Measurements from ENCODE around the gene SLC35G4. TPM values are rescaled to one million over a fixed set of nuclear protein-coding genes. Genes with fewer than 3 reads are reported as not detected.
"Not testable (repeated sequence)": the region's sequence is repeated elsewhere in the genome, so short reads cannot be mapped to it uniquely, and the experiment has no call there.

SLC35G4 gene
- total RNA-seq, 1 experiment from 2014 or later: not detected

DNA sequence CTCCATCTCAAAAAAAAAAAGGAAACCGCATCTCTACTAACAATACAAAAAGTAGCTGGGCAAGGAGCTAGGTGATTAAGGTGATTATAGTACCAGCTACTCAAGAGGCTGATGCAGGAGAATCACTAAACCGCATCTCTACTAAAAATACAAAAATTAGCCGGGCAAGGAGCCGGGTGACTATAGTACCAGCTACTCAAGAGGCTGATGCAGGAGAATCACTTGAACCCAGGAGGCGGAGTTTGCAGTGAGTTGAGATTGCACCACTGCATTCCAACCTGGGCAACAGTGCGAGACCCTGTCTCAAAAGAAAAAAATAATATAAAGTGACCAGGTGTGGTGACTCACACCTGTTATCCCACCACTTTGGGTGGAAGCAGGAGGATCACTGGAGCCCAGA, 5.6 kb downstream of the SLC35G4 start:
- H3K9me3 Mint-ChIP-seq (ENCODE audit: unreplicated experiment); CTCF ChIA-PET; H3K36me3 ChIP-seq (ENCODE audit: control insufficient read depth, insufficient read depth, low read length); intact Hi-C loops (cut with micrococcal nuclease; ENCODE audit: unreplicated experiment); H3K4me1 Mint-ChIP-seq (ENCODE audit: low read depth, unreplicated experiment); H3K36me3 Mint-ChIP-seq (ENCODE audit: insufficient read depth, unreplicated experiment); H3K9me3 ChIP-seq; H3K27ac Mint-ChIP-seq (ENCODE audit: unreplicated experiment); BruUV-seq (replicated peaks); H3K4me3 Mint-ChIP-seq (ENCODE audit: unreplicated experiment); H3K27me3 Mint-ChIP-seq (ENCODE audit: insufficient read depth, unreplicated experiment); H3K27me3 ChIP-seq (replicated peaks; ENCODE audit: control insufficient read depth, insufficient read depth, low read length); H3K4me1 ChIP-seq; H3K4me3 ChIP-seq (ENCODE audit: low read depth, low read length); POLR2A ChIA-PET; DNase-seq: not testable (repeated sequence)

DNA sequence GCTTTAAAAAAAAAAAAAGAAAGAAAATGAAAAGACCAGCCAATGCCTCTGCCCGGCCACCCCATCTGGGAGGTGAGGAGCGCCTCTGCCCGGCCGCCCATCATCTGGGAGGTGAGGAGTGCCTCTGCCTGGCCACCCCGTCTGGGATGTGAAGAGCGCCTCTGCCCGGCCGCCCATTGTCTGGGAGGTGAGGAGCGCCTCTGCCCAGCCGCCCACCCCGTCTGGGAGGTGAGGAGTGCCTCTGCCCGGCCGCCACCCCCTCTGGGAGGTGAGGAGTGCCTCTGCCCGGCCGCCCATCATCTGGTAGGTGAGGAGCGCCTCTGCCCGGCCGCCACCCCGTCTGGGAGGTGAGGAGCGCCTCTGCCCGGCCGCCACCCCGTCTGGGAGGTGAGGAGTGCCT, 37.9 kb downstream of the SLC35G4 start:
- H3K9me3 ChIP-seq; H3K27me3 Mint-ChIP-seq (ENCODE audit: insufficient read depth, unreplicated experiment); H3K36me3 Mint-ChIP-seq (ENCODE audit: insufficient read depth, unreplicated experiment); H3K4me1 Mint-ChIP-seq (ENCODE audit: low read depth, unreplicated experiment); intact Hi-C loops (cut with micrococcal nuclease; ENCODE audit: unreplicated experiment); H3K4me3 Mint-ChIP-seq (ENCODE audit: unreplicated experiment); H3K4me3 ChIP-seq (ENCODE audit: low read depth, low read length); POLR2A ChIA-PET; DNase-seq; H3K27ac Mint-ChIP-seq (ENCODE audit: unreplicated experiment); H3K4me1 ChIP-seq; BruUV-seq (replicated peaks); CTCF ChIA-PET; H3K27me3 ChIP-seq (replicated peaks; ENCODE audit: control insufficient read depth, insufficient read depth, low read length); H3K36me3 ChIP-seq (ENCODE audit: control insufficient read depth, insufficient read depth, low read length): not testable (repeated sequence)
- peaks cover 18% of the 10 kb centered on the region for H3K9me3 Mint-ChIP-seq (ENCODE audit: unreplicated experiment)

GRCh38 chr18:11647804-11648203, 38.4 kb downstream of the SLC35G4 start:
- BruUV-seq (replicated peaks); H3K4me1 Mint-ChIP-seq (ENCODE audit: low read depth, unreplicated experiment): not testable (repeated sequence)

DNA sequence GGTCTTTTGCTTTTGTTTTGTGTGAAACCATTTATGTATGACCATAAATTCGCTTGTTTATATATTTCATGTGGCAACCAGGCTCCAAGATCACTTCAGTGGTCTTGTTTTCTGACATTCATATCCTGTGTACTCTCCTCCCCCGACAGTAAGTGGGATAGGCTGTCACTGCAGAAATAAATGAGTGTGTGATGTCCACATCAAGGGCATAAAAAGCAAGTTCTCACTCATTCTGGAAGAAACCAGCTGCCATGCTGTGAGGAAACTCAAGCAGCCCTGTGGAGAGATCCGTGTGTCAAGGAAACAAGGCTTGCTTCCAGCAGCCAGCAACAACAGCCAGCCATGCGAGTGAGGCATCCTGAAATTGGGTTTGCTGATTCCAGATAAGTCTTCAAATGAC, 40.4 kb downstream of the SLC35G4 start:
- H3K9me3 Mint-ChIP-seq (ENCODE audit: unreplicated experiment): peaks cover 18% of the 10 kb centered on the region
- no peak for DNase-seq
- no peaks in the 10 kb centered on the region for H3K4me1 Mint-ChIP-seq (ENCODE audit: low read depth, unreplicated experiment)
- no TSS peak for BruUV-seq (replicated peaks)
- H3K9me3 ChIP-seq: no peaks in the 10 kb centered on the region
- TF ChIP-seq CTCF (IDR thresholded peaks at IDR 0.05; ENCODE audit: insufficient read depth in 1 of 2, low read depth in 1 of 2, low read length in 1 of 2, severe bottlenecking in 1 of 2, unreplicated experiment in 1 of 2): no peak
- POLR2A ChIA-PET: no interaction called here
- no peak overlapping the region for H3K4me3 Mint-ChIP-seq (ENCODE audit: unreplicated experiment)
- H3K36me3 Mint-ChIP-seq (ENCODE audit: insufficient read depth, unreplicated experiment): no peaks in the 10 kb centered on the region
- CTCF ChIA-PET: no interaction called here
- no peak overlapping the region for H3K27ac Mint-ChIP-seq (ENCODE audit: unreplicated experiment)
- intact Hi-C loops (cut with micrococcal nuclease; ENCODE audit: unreplicated experiment): no loop called here
- no peaks in the 10 kb centered on the region for H3K27me3 ChIP-seq (replicated peaks; ENCODE audit: control insufficient read depth, insufficient read depth, low read length)
- H3K27me3 Mint-ChIP-seq (ENCODE audit: insufficient read depth, unreplicated experiment): peaks cover 7% of the 10 kb centered on the region
- H3K4me1 ChIP-seq: no peaks in the 10 kb centered on the region
- H3K36me3 ChIP-seq (ENCODE audit: control insufficient read depth, insufficient read depth, low read length): no peaks in the 10 kb centered on the region
- no peak overlapping the region for H3K4me3 ChIP-seq (ENCODE audit: low read depth, low read length)

More at GRCh38 chr18:11647804-11648203, 38.4 kb downstream of the SLC35G4 start:
- CTCF ChIA-PET; H3K27me3 Mint-ChIP-seq (ENCODE audit: insufficient read depth, unreplicated experiment); H3K27ac Mint-ChIP-seq (ENCODE audit: unreplicated experiment); H3K4me3 ChIP-seq (ENCODE audit: low read depth, low read length); H3K27me3 ChIP-seq (replicated peaks; ENCODE audit: control insufficient read depth, insufficient read depth, low read length); intact Hi-C loops (cut with micrococcal nuclease; ENCODE audit: unreplicated experiment); POLR2A ChIA-PET; H3K36me3 ChIP-seq (ENCODE audit: control insufficient read depth, insufficient read depth, low read length); H3K4me1 ChIP-seq; DNase-seq; H3K9me3 ChIP-seq; H3K36me3 Mint-ChIP-seq (ENCODE audit: insufficient read depth, unreplicated experiment); H3K4me3 Mint-ChIP-seq (ENCODE audit: unreplicated experiment): not testable (repeated sequence)
- H3K9me3 Mint-ChIP-seq (ENCODE audit: unreplicated experiment): peaks cover 18% of the 10 kb centered on the region
